Gastrocnemius medialis (tissue), 4 donors: ENCODE measurements around the gene METTL26. TPM values are rescaled to one million over a fixed set of nuclear protein-coding genes. Genes with fewer than 3 reads are reported as not detected.

Source experiments
- ATAC-seq, 2 donors: fragments of 150-250 bp; one replicate each; pipeline ENCODE4 v1.9.1; 2016
- DNase-seq, 2 donors: peaks; one replicate each; pipeline ENCODE4 v3.0.0-alpha.2; 2019
- H3K27ac ChIP-seq, 4 donors: fragments of 200-600 bp; sonication (generic); 1 replicate in 1 of 4; 2 replicates in 3 of 4; pipeline ENCODE4 v1.5.1; 2016 to 2018; ENCODE audit warnings: mild to moderate bottlenecking in 2 of 4, moderate library complexity in 1 of 4
- H3K27me3 ChIP-seq, 3 donors: fragments of 200-600 bp; sonication (generic) in 2 of 3; 1 replicate in 1 of 3; 2 replicates in 2 of 3; pipeline versions ENCODE4 v1.5.1 to v1.6.0; 2016 to 2019; ENCODE audit warnings: mild to moderate bottlenecking in 1 of 3, moderate library complexity in 1 of 3
- H3K36me3 ChIP-seq, 2 donors: fragments of 200-600 bp; sonication (generic) in 1 of 2; one replicate each; pipeline ENCODE4 v1.5.1; 2017 to 2018
- H3K4me1 ChIP-seq, 2 donors: fragments of 200-600 bp; sonication (generic) in 1 of 2; one replicate each; pipeline ENCODE4 v1.5.1; 2016 to 2017; ENCODE audit warnings: mild to moderate bottlenecking in 2 of 2
- H3K4me3 ChIP-seq, 4 donors: fragments of 200-600 bp; sonication (generic) in 3 of 4; 1 replicate in 1 of 4; 2 replicates in 3 of 4; pipeline ENCODE4 v1.5.1; 2016 to 2019; ENCODE audit warnings: mild to moderate bottlenecking in 2 of 4
- H3K9me3 ChIP-seq, 3 donors: fragments of 200-600 bp; sonication (generic) in 2 of 3; 1 replicate in 1 of 3; 2 replicates in 2 of 3; pipeline ENCODE4 v1.5.1; 2016 to 2019
- CTCF ChIP-seq, 5 experiments: fragments of 450-650 bp in 3 of 5; fragments of 200-600 bp in 2 of 5; sonication (generic) in 2 of 5; IDR thresholded peaks in 4 of 5; conservative IDR thresholded peaks in 1 of 5; 1 replicate in 4 of 5; 2 replicates in 1 of 5; pipeline ENCODE4 v1.5.1; 2016 to 2019; ENCODE audit warnings: antibody characterized with exemption in 5 of 5, mild to moderate bottlenecking in 3 of 5, moderate library complexity in 3 of 5
- POLR2A ChIP-seq, 2 donors: fragments of 450-650 bp; IDR thresholded peaks; one replicate each; pipeline ENCODE4 v1.6.1; 2017; ENCODE audit warnings: antibody characterized with exemption in 2 of 2, mild to moderate bottlenecking in 2 of 2, moderate library complexity in 2 of 2
- in situ Hi-C, 4 donors: fragments of 200-750 bp; cut with MboI; loops; one replicate each; pipeline versions ENCODE4 v1.15.0 to v1.8.0; 2017; ENCODE audit warnings: low sequenced_read_pairs in 4 of 4
- intact Hi-C: fragments of 100-400 bp; cut with DNase I; formaldehyde crosslinking; loops from one replicate; pipeline ENCODE4 v1.15.1; 2023; ENCODE audit warnings: low total_unique reads
- total RNA-seq, 4 donors: library from RNA; depleted of rRNA; stranded (reverse); fragments of >200 nt; gene quantifications; one replicate each; pipeline versions ENCODE4 v1.1.0 to v1.2.3, GENCODE V29; 2016

The METTL26 gene
- total RNA-seq, 4 donors from 2014 or later, result 114 to 212 (median 141) TPM

- no peaks in the 10 kb centered on the region for H3K27me3 ChIP-seq
- no peak for DNase-seq
- H3K4me3 ChIP-seq, result no peak overlapping the region
- H3K9me3 ChIP-seq, result no peaks in the 10 kb centered on the region
- no peaks in the 10 kb centered on the region for H3K36me3 ChIP-seq
- no peak overlapping the region for H3K27ac ChIP-seq
- in situ Hi-C loops (no loop called here), intact Hi-C loops (no loop called here)
- TF ChIP-seq POLR2A (IDR thresholded peaks at IDR 0.05) (no peak), CTCF (IDR thresholded peaks at IDR 0.05 in 4 of 5, conservative IDR thresholded peaks at IDR 0.05 in 1 of 5) (no peak)
- H3K4me1 ChIP-seq, result peaks cover 28 to 33% of the 10 kb centered on the region in 2 donors
- ATAC-seq, result no peak
Observed at GRCh38 chr16:586047-586644, 50.0 kb downstream of the METTL26 start.

DNA sequence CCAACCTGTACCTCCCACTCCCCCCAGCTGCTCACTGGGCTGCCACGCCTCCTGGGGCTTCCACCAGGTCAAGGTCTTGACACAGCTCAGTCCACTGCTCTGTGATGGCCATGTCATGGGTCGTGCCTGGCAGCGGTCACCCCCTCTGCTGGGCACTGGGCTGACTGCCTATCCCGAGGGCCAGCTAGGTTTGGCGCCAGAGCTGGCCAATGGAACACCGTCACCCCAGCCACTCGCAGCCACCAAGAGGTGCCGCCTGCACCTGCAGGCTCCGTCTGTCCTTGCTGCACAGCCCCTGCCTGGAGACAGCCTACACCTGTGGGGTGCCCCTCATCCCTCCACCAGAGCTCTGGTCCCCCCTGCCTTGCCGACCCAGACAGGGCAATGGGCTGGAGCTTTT lies 50.8 kb downstream of the METTL26 start:
- no peak for ATAC-seq
- H3K27ac ChIP-seq, result no peak overlapping the region
- no peak overlapping the region for H3K4me3 ChIP-seq
- no peak for TF ChIP-seq POLR2A (IDR thresholded peaks at IDR 0.05)
- TF ChIP-seq CTCF (IDR thresholded peaks at IDR 0.05 in 4 of 5, conservative IDR thresholded peaks at IDR 0.05 in 1 of 5), result no peak
- in situ Hi-C loops, result no loop called here
- no peaks in the 10 kb centered on the region for H3K27me3 ChIP-seq
- no peaks in the 10 kb centered on the region for H3K36me3 ChIP-seq
- H3K9me3 ChIP-seq, result no peaks in the 10 kb centered on the region
- peak in 1 of 2 donors; percentile 65 for DNase-seq
- intact Hi-C loops, result no loop called here
- H3K4me1 ChIP-seq, result peaks cover 22 to 33% of the 10 kb centered on the region in 2 donors

Other genes starting within 250 kb of the METTL26 start
- 10 to 100 TPM; 11.6 to 19.3 (median 16.3) TPM for gene NME4, start 239.1 kb downstream of the METTL26 start, total RNA-seq
- gene DECR2, start 234.4 kb downstream of the METTL26 start, total RNA-seq, result 10 to 100 TPM; 17.0 to 23.3 (median 18.8) TPM
- gene RAB11FIP3, start 210.7 kb downstream of the METTL26 start, total RNA-seq, result 10 to 100 TPM; 27.0 to 50.1 (median 34.8) TPM
- gene CAPN15, start 108.6 kb downstream of the METTL26 start, total RNA-seq, result 10 to 100 TPM; 22.3 to 37.8 (median 27.4) TPM
- gene PRR35, start 75.9 kb downstream of the METTL26 start, total RNA-seq, result not detected
- under 1 TPM; 0.42 to 0.56 (median 0.48) TPM for gene NHLRC4, start 69.3 kb downstream of the METTL26 start, total RNA-seq
- gene PIGQ, start 66.3 kb downstream of the METTL26 start, total RNA-seq, result 10 to 100 TPM; 22.2 to 47.3 (median 38.5) TPM
- 10 to 100 TPM; 15.6 to 29.3 (median 21.4) TPM for gene RAB40C, start 46.2 kb downstream of the METTL26 start, total RNA-seq
- 1 to 10 TPM in 3 of 4 donors, under 1 TPM in 1; 0.12 to 3.2 (median 1.3) TPM for gene WFIKKN1, start 5.3 kb downstream of the METTL26 start, total RNA-seq
- 100 to 1,000 TPM in 3 of 4 donors, 10 to 100 TPM in 1; 59.6 to 155 (median 114) TPM for gene MCRIP2, start 5.5 kb upstream of the METTL26 start, total RNA-seq
- gene WDR90, start 13.1 kb upstream of the METTL26 start, total RNA-seq, result 1 to 10 TPM; 2.9 to 9.8 (median 6.5) TPM
- gene RHOT2, start 31.8 kb upstream of the METTL26 start, total RNA-seq, result 10 to 100 TPM; 20.9 to 41.6 (median 27.3) TPM
- under 1 TPM in 1 of 4 donors, not detected in 3; 0.31 TPM for gene RHBDL1, start 39.4 kb upstream of the METTL26 start, total RNA-seq
- 100 to 1,000 TPM; 144 to 229 (median 204) TPM for gene STUB1, start 44.1 kb upstream of the METTL26 start, total RNA-seq
- gene JMJD8, start 48.0 kb upstream of the METTL26 start, total RNA-seq, result 10 to 100 TPM; 22.8 to 81.8 (median 41.0) TPM
- gene WDR24, start 54.1 kb upstream of the METTL26 start, total RNA-seq, result 10 to 100 TPM; 11.0 to 19.5 (median 16.8) TPM
- gene FBXL16, start 69.5 kb upstream of the METTL26 start, total RNA-seq, result not detected
- 10 to 100 TPM; 24.4 to 42.1 (median 33.3) TPM for gene METRN, start 78.8 kb upstream of the METTL26 start, total RNA-seq
- 10 to 100 TPM; 20.9 to 84.0 (median 38.7) TPM for gene ANTKMT, start 84.8 kb upstream of the METTL26 start, total RNA-seq
- gene CCDC78, start 90.1 kb upstream of the METTL26 start, total RNA-seq, result not detected
- under 1 TPM in 2 of 4 donors, not detected in 2; 0.27 to 0.42 TPM for gene HAGHL, start 90.8 kb upstream of the METTL26 start, total RNA-seq
- gene CIAO3, start 104.7 kb upstream of the METTL26 start, total RNA-seq, result 10 to 100 TPM; 16.1 to 48.5 (median 21.6) TPM
- not detected for gene MSLN, start 124.4 kb upstream of the METTL26 start, total RNA-seq
- 10 to 100 TPM in 2 of 4 donors, 1 to 10 TPM in 2; 7.8 to 23.8 (median 15.2) TPM for gene RPUSD1, start 152.1 kb upstream of the METTL26 start, total RNA-seq
- gene CHTF18, start 152.3 kb upstream of the METTL26 start, total RNA-seq, result 1 to 10 TPM in 2 of 4 donors, under 1 TPM in 2; 0.44 to 5.8 (median 3.1) TPM
- gene GNG13, start 164.4 kb upstream of the METTL26 start, total RNA-seq, result not detected